Fibroblast of skin of right quadriceps (primary cell): Measurements from ENCODE around the gene SLCO2A1.

Experiments used
- DNase-seq: peaks from one replicate; pipeline ENCODE4 v3.0.0-alpha.2; 2013

SLCO2A1 gene

GRCh38 chr3:133945381-133946095, 84.2 kb downstream of the SLCO2A1 start:
- no peak for DNase-seq

GRCh38 chr3:133944641-133945380, 84.9 kb downstream of the SLCO2A1 start:
- DNase-seq: peak; percentile 89

GRCh38 chr3:133944181-133944580, 85.5 kb downstream of the SLCO2A1 start:
- DNase-seq: peak; percentile 47

GRCh38 chr3:133943639-133944141, 86.0 kb downstream of the SLCO2A1 start:
- DNase-seq: peak; percentile 93

- no peak for DNase-seq
Observed at GRCh38 chr3:133943031-133943535, 86.6 kb downstream of the SLCO2A1 start.

GRCh38 chr3:133941415-133941821, 88.3 kb downstream of the SLCO2A1 start:
- peak; percentile 30 for DNase-seq

GRCh38 chr3:133940536-133940935, 89.2 kb downstream of the SLCO2A1 start:
- no peak for DNase-seq

- DNase-seq: no peak
Observed at GRCh38 chr3:133939463-133939835, 90.3 kb downstream of the SLCO2A1 start.

GRCh38 chr3:133938770-133939462, 90.8 kb downstream of the SLCO2A1 start:
- peak; percentile 21 for DNase-seq

- peak; percentile 90 for DNase-seq
Observed at GRCh38 chr3:133937756-133938601, 91.7 kb downstream of the SLCO2A1 start.

GRCh38 chr3:133937061-133937686, 92.6 kb downstream of the SLCO2A1 start:
- no peak for DNase-seq

- DNase-seq: no peak
Observed at GRCh38 chr3:133935843-133936769, 93.6 kb downstream of the SLCO2A1 start.

- no peak for DNase-seq
Observed at GRCh38 chr3:133934996-133935842, 94.5 kb downstream of the SLCO2A1 start.

- no peak for DNase-seq
Observed at GRCh38 chr3:133934073-133934970, 95.4 kb downstream of the SLCO2A1 start.

- DNase-seq: no peak
Observed at GRCh38 chr3:133933097-133934024, 96.4 kb downstream of the SLCO2A1 start.

- DNase-seq: no peak
Observed at GRCh38 chr3:133932009-133932408, 97.7 kb downstream of the SLCO2A1 start.

GRCh38 chr3:133931084-133931483, 98.6 kb downstream of the SLCO2A1 start:
- no peak for DNase-seq
